22Rv1 (cell line): ENCODE data around the gene TNS3.

ENCODE experiments used
- H3K27ac ChIP-seq: fragments of 450-650 bp; 2 replicates; pipeline ENCODE4 v1.5.1; 2017
- ZFX ChIP-seq: fragments of 450-650 bp; IDR thresholded peaks from 2 replicates; pipeline ENCODE4 v1.6.1; 2017; ENCODE audit warnings: antibody characterized with exemption, borderline replicate concordance
- TF ChIP-seq, protein P1 (sequence below): fragments of 450-650 bp; IDR thresholded peaks from 2 replicates; pipeline ENCODE4 v1.5.1; 2017; ENCODE audit warnings: mild to moderate bottlenecking

TNS3 gene

GRCh38 chr7:47374538-47374937, 207.4 kb downstream of the TNS3 start:
- TF ChIP-seq, protein P1, sequence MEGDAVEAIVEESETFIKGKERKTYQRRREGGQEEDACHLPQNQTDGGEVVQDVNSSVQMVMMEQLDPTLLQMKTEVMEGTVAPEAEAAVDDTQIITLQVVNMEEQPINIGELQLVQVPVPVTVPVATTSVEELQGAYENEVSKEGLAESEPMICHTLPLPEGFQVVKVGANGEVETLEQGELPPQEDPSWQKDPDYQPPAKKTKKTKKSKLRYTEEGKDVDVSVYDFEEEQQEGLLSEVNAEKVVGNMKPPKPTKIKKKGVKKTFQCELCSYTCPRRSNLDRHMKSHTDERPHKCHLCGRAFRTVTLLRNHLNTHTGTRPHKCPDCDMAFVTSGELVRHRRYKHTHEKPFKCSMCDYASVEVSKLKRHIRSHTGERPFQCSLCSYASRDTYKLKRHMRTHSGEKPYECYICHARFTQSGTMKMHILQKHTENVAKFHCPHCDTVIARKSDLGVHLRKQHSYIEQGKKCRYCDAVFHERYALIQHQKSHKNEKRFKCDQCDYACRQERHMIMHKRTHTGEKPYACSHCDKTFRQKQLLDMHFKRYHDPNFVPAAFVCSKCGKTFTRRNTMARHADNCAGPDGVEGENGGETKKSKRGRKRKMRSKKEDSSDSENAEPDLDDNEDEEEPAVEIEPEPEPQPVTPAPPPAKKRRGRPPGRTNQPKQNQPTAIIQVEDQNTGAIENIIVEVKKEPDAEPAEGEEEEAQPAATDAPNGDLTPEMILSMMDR, result no peak
- no peak for TF ChIP-seq ZFX
- no peak overlapping the region for H3K27ac ChIP-seq

- H3K27ac ChIP-seq, result no peak overlapping the region
- no peak for TF ChIP-seq ZFX
- TF ChIP-seq, protein P1, result no peak
These were observed 207.9 kb downstream of the TNS3 start for GRCh38 chr7:47373871-47374451.

GRCh38 chr7:47371733-47372368, 210.1 kb downstream of the TNS3 start:
- TF ChIP-seq, protein P1, result no peak
- no peak for TF ChIP-seq ZFX
- H3K27ac ChIP-seq, result no peak overlapping the region

DNA sequence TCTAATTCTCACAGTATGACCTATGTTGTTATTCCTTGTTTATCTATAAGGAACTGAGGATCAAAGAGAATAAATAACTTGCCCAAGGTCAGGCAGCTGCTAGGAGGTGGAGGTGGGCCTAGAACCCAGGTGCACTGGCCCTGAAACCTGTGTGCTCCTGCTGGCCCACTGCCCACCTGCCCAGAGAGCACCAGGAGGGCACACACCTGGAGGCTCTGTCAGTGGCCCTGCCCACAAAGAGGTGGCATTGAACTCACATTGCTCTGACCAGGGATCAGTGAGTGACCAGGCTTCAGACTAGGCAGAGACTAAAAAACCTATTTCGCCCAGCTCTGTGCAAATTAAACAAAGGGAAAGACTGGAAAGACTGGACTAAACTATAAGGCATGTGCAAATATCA, 210.6 kb downstream of the TNS3 start:
- TF ChIP-seq ZFX, result no peak
- TF ChIP-seq, protein P1, result no peak
- no peak overlapping the region for H3K27ac ChIP-seq

DNA sequence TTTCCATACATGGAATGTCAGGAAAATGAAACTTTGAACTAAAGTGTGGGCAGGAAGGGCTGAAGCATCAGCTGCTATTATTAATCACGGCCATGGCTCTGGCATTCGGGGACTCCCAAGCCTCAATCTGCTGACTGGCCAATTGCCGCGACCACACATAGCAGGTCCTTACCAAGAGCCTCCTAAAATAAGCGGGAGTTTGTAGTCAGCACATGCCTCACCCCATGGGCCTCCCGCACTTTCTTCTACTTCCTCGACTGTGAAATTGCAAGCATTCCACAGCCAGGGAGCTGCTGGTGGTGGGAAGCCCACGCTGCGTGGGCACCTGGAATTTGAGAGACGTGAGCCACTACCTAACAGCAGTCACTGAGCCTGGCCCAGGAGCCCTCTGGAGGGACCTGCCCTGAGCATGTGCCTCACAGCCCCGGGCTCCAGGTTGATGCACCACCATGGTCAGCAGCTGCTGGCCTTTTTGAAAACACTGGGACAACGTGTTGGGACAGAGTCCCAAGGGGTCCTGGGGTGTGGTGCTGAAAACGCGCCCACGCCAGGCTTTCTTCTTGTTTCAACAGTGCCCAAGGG, 211.4 kb downstream of the TNS3 start:
- no peak overlapping the region for H3K27ac ChIP-seq
- TF ChIP-seq, protein P1, result no peak
- no peak for TF ChIP-seq ZFX

- TF ChIP-seq, protein P1, result no peak
- TF ChIP-seq ZFX, result no peak
- no peak overlapping the region for H3K27ac ChIP-seq
These were observed 212.2 kb downstream of the TNS3 start for GRCh38 chr7:47369736-47370135.

GRCh38 chr7:47368190-47368812, 213.6 kb downstream of the TNS3 start:
- no peak overlapping the region for H3K27ac ChIP-seq
- no peak for TF ChIP-seq ZFX
- TF ChIP-seq, protein P1, result no peak
